Stomach smooth muscle (tissue), 2 donors: Measurements from ENCODE around the gene ACADM.
"Not testable (repeated sequence)": the region's sequence is repeated elsewhere in the genome, so short reads cannot be mapped to it uniquely, and the experiment has no call there.

ENCODE experiments used
- H3K27ac ChIP-seq: one replicate; pipeline ENCODE4 v1.7.0; 2013; ENCODE audit warnings: mild to moderate bottlenecking, low read length, inconsistent platforms
- H3K27me3 ChIP-seq, 2 donors: one replicate each; pipeline ENCODE4 v1.7.0; 2013; ENCODE audit warnings: low read length in 2 of 2; ENCODE audit not compliant: insufficient read depth in 2 of 2, control insufficient read depth in 1 of 2
- H3K36me3 ChIP-seq, 2 donors: one replicate each; pipeline ENCODE4 v1.7.0; 2013; ENCODE audit warnings: low read length in 2 of 2; ENCODE audit not compliant: control insufficient read depth in 2 of 2, insufficient read depth in 2 of 2
- H3K4me1 ChIP-seq: one replicate; pipeline ENCODE4 v1.7.0; 2013; ENCODE audit warnings: low read length; ENCODE audit not compliant: control insufficient read depth, insufficient read depth
- H3K4me3 ChIP-seq, 2 donors: one replicate each; pipeline ENCODE4 v1.7.0; 2013; ENCODE audit warnings: low read length in 2 of 2
- H3K9ac ChIP-seq, 2 donors: one replicate each; pipeline ENCODE4 v1.7.0; 2013; ENCODE audit warnings: low read length in 2 of 2, mild to moderate bottlenecking in 1 of 2
- H3K9me3 ChIP-seq, 2 donors: one replicate each; pipeline ENCODE4 v1.7.0; 2013; ENCODE audit warnings: low read length in 2 of 2; ENCODE audit not compliant: control insufficient read depth in 2 of 2
- donor health status: healthy.
- donor health status: Pancreatic carcinoma.

ACADM gene

DNA sequence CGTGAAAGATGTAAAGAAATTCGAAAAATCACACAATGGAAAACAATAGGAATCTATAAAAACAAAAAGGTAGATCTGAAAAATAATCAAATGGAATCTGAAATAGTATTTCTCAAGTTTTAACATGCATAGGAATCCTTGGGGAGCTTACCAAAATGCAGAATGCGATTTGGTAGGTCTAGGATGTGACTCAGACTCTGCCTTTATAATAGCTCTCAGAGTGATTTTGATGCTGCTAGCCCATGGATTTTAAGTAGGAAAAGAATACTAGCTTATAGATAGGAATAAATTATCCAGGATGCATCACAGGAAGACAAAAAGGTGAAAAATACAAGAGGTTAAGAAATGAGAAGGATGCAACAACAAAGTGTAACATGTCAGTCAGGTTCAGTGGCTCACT lies 47.5 kb downstream of the ACADM start:
- Histone ChIP-seq H3K27ac (no peak overlapping the region), H3K9ac (no peak overlapping the region)

DNA sequence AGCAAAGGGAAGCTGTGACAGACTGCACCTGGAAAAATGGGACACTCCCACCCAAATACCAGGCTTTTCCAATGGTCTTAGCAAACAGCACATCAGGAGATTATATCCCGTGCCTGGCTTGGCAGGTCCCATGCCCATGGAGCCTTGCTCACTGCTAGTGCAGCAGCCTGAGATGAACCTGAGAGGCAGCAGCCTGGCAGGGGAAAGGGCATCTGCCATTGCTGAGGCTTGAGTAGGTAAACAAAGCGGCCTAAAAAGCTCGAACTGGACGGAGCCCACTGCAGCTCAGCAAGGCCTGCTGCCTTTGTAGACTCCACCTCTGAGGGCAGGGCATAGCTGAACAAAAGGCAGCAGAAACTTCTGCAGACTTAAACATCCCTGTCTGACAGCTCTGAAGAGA lies 53.3 kb downstream of the ACADM start:
- H3K27ac ChIP-seq, H3K9me3 ChIP-seq, H3K27me3 ChIP-seq, H3K9ac ChIP-seq, H3K36me3 ChIP-seq, H3K4me3 ChIP-seq, H3K4me1 ChIP-seq: not testable (repeated sequence)

More for the DNA sequence above, 47.5 kb downstream of the ACADM start:
- Histone ChIP-seq H3K27me3 (no peaks in the 10 kb centered on the region), H3K36me3 (no peaks in the 10 kb centered on the region), H3K4me1 (no peaks in the 10 kb centered on the region), H3K4me3 (no peak overlapping the region), H3K9me3 (no peaks in the 10 kb centered on the region)

DNA sequence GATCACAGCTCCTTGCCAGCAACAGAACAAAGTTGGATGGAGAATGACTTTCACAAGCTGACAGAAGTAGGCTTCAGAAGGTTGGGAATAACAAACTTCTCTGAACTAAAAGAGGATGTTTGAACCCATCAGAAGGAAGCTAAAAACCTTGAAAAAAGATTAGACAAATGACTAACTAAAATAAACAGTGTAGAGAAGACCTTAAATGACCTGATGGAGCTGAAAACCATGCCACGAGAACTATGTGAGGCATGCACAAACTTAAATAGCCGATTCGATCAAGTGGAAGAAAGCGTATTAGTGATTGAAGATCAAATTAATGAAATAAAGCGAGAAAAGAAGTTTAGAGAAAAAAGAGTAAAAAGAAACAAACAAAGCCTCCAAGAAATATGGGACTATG lies 54.2 kb downstream of the ACADM start:
- not testable (repeated sequence) for H3K4me1 ChIP-seq, H3K9me3 ChIP-seq, H3K4me3 ChIP-seq, H3K27ac ChIP-seq, H3K27me3 ChIP-seq, H3K36me3 ChIP-seq, H3K9ac ChIP-seq

DNA sequence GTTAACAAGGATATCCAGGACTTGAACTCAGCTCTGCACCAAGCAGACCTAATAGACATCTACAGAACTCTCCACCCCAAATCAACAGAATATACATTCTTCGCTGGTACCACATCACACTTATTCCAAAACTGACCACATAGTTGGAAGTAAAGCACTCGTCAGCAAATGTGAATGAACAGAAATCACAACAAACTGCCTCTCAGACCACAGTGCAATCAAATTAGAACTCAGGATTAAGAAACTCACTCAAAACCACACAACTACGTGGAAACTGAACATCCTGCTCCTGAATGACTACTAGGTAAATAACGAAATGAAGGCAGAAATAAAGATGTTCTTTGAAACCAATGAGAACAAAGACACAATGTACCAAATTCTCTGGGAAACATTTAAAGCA lies 55.7 kb downstream of the ACADM start:
- not testable (repeated sequence) for H3K27me3 ChIP-seq, H3K9ac ChIP-seq, H3K36me3 ChIP-seq, H3K4me3 ChIP-seq, H3K4me1 ChIP-seq, H3K27ac ChIP-seq, H3K9me3 ChIP-seq

DNA sequence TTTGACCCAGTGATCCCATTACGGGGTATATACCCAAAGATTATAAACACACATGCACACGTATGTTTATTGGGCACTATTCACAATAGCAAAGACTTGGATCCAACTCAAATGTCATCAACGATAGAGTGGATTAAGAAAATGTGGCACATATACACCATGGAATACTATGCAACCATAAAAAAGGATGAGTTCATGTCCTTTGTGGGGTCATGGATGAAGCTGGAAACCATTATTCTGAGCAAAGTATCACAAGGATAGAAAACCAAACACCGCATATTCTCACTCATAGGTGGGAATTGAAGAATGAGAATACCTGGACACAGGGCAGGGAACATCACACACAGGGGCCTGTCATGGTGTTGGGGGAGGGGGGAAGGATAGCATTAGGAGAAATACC lies 59.4 kb downstream of the ACADM start:
- not testable (repeated sequence) for H3K27ac ChIP-seq, H3K4me1 ChIP-seq, H3K4me3 ChIP-seq, H3K36me3 ChIP-seq, H3K9me3 ChIP-seq, H3K9ac ChIP-seq, H3K27me3 ChIP-seq

DNA sequence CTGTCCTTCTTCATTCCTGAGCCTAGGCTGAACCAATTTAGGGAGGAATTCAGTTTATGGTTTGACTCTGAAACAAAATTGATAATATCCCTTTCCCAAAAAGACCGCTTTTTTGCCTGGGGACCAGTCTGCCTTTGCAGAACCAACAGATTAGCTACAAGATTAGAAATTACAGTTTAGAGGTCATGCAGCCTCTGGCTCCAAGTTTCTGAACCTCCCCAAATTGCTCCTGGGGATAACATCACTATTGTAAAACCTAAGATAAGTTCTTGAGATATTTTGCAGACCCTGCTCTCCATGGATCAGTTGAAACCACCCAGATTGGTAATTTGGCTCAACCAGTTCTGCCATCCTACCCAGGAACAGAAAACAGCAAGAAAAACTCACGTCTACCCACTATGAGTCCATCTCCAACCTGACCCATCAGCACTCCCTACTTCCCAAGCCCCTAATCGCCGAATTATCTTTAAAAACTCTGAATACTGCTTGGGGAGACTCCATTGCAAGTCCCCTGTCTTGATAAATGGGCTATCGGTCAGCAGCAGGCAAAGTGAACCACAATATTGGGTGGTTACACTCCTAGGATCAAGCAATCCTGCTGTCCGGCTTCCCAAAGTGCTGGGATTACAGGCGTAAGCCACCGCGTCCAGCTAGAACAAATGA lies 60.9 kb downstream of the ACADM start:
- Histone ChIP-seq H3K27ac (peak overlapping the region; percentile 85), H3K4me3 (peak overlapping the region; percentile 98 to 99), H3K9me3 (no peaks in the 10 kb centered on the region), H3K9ac (peak overlapping the region; percentile 92 to 96), H3K4me1 (peaks cover 5% of the 10 kb centered on the region), H3K27me3 (no peaks in the 10 kb centered on the region), H3K36me3 (no peaks in the 10 kb centered on the region)

DNA sequence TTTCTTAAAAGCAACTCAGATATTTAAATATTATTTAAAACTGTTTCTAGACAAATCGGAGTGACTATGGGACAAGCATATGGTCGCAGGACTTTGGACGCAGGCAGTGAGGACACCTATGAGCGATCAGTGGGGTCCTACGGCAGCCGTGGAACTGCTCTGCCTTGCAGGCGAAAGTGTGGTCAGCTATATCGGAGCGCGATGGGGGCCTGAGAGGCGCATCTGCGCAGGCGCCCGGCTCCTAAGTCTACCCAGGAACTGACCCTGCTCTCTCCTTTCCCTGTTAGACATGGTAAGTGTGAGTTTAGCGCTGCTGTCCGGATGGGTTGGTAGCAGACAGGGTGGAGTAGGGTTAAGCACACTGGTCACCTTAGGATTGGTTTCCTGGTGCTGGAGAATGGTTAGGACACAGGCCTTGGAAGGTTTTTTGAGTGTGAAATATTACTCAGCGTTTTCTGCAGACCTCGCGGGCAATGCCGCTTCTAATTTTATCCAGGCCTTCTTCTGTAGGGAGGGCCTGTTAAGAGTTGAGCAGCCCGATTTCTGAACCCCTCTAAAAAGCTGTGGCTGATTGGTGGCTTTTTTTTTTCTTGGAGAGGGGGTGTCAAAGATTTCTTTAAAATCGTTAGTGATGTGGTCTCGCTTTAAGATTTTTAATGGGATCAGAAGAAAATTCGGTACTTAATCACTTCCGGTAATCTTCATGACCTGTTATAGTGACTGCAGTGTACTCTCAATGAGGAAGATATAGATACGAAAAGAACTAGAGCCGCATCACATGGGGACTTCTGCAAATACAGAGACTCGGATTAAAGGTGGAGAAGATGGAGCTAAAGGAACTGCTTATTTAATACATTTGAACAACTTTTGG lies 61.7 kb downstream of the ACADM start, which contains the start of gene RABGGTB:
TSS of gene RABGGTB (plus strand) at position 274 of the 871 bp plus-strand sequence. CDS start at position 290, 16 bp downstream.
- no peaks in the 10 kb centered on the region for H3K9me3 ChIP-seq
- peaks cover 5% of the 10 kb centered on the region for H3K4me1 ChIP-seq
- H3K27me3 ChIP-seq, result no peaks in the 10 kb centered on the region
- H3K4me3 ChIP-seq, result peak within 1 kb of the TSS; percentile 98 to 99
- peak within 1 kb of the TSS; percentile 92 to 96 for H3K9ac ChIP-seq
- peaks cover under 1 to 3% of the 10 kb centered on the region in 2 donors for H3K36me3 ChIP-seq
- peak within 1 kb of the TSS; percentile 85 for H3K27ac ChIP-seq

DNA sequence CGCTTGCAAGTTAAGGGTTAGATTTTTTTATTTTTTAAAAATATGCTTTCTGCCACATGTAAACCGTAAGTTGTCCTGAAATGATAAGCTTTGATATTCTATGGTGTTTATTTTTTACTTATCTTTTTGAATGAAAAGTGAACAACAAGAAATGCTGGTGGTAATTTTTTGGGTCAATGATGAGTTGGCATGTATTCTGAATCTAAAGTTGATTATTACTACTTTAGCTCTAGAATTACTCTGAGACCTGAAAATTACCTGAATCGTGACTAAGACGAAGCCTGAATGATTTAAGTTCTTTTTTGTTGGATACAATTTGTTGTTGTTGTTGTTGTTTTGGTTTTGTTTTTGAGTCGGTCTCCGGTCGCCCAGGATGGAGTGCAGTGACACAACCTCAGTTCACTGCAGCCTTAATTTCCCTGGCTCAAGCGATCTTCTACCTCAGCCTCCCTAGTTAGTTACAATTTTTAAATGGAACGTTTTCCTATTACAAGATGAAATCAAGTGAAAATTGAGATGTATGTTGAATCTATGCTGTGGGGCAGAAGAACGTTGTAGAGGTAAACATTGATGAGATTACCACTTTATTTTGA lies 62.5 kb downstream of the ACADM start:
- Histone ChIP-seq H3K4me1 (peaks cover 5% of the 10 kb centered on the region), H3K9ac (peak overlapping the region; percentile 92 to 96), H3K9me3 (no peaks in the 10 kb centered on the region), H3K27ac (no peak overlapping the region), H3K27me3 (no peaks in the 10 kb centered on the region), H3K4me3 (peak overlapping the region; percentile 98 to 99), H3K36me3 (peaks cover 3 to 7% of the 10 kb centered on the region in 2 donors)

DNA sequence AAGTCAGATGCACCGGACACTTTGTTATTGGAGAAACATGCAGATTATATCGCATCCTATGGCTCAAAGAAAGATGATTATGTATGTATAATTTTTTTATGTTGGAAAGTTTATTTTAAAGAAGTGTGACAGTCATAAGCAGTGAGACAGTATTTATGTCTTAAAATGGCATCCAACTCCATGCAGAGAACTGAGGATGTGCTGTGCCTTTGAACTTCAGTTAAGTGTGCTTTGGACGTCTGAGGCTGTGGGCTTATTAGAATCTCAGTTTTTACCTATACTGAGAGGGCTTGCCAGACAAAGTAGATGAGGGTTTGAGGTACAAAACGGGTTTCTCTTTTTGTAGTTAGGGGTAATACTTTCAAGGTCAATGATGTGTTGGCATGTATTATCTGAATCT lies 63.0 kb downstream of the ACADM start:
- Histone ChIP-seq H3K27ac (no peak overlapping the region), H3K27me3 (no peaks in the 10 kb centered on the region), H3K9ac (peak overlapping the region; percentile 13 to 96), H3K9me3 (no peaks in the 10 kb centered on the region), H3K4me3 (peak overlapping the region; percentile 98 to 99), H3K36me3 (peaks cover 6 to 12% of the 10 kb centered on the region in 2 donors), H3K4me1 (peaks cover 5% of the 10 kb centered on the region)

DNA sequence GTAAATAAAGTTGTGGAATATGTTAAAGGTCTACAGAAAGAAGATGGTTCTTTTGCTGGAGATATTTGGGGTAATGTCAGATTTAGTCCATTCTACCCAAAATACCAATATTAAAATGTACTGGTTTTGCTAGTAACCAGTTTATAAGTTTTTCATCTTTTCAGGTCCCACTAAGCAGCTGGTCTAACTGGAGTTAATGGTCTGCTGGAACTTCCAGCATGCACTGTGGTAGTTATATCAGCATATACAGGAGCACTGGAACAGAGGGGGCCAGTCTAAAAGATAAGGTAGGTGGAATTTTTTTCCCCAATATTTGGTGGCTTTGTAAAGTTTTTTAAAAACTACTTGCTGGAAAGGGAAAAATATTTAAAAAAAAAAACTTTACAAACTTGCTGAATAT lies 65.5 kb downstream of the ACADM start:
- peaks cover 5% of the 10 kb centered on the region for H3K4me1 ChIP-seq
- no peak overlapping the region for H3K9ac ChIP-seq
- peaks cover 25 to 28% of the 10 kb centered on the region in 2 donors for H3K36me3 ChIP-seq
- no peaks in the 10 kb centered on the region for H3K9me3 ChIP-seq
- no peaks in the 10 kb centered on the region for H3K27me3 ChIP-seq
- no peak overlapping the region for H3K27ac ChIP-seq
- no peak overlapping the region for H3K4me3 ChIP-seq
